Keratinocyte (primary cell): ENCODE results near the gene CRTC3.
"Not testable (repeated sequence)": the region's sequence is repeated elsewhere in the genome, so short reads cannot be mapped to it uniquely, and the experiment has no call there.

ENCODE experiments used
- CTCF ChIP-seq, 3 experiments: IDR thresholded peaks in 1 of 3; conservative IDR thresholded peaks in 1 of 3; optimal IDR thresholded peaks in 1 of 3; 2 replicates in 2 of 3; 3 replicates in 1 of 3; pipeline versions ENCODE3 to v1.5.1; 2011; ENCODE audit warnings: low read length in 3 of 3, mild to moderate bottlenecking in 3 of 3, moderate library complexity in 2 of 3, control low read depth in 1 of 3, inconsistent platforms in 1 of 3; ENCODE audit not compliant: insufficient read depth in 2 of 3; ENCODE audit errors: extremely low read depth in 1 of 3
- EZH2 ChIP-seq: IDR thresholded peaks from one replicate; pipeline ENCODE4 v1.6.1; 2012; ENCODE audit warnings: inconsistent platforms, mild to moderate bottlenecking, low read length, moderate library complexity

GRCh38 chr15:90510781-90511180 lies 18.9 kb upstream of the CRTC3 start:
- TF ChIP-seq CTCF (optimal IDR thresholded peaks at IDR 0.05 in 1 of 3, IDR thresholded peaks at IDR 0.05 in 1 of 3, conservative IDR thresholded peaks at IDR 0.05 in 1 of 3; ENCODE audit: extremely low read depth in 1 of 3, insufficient read depth in 2 of 3, low read length in 3 of 3); EZH2: not testable (repeated sequence)
